Stimulated activated naive CD8-positive, alpha-beta T cell treated with anti-CD3 and anti-CD28 coated beads, Interleukin-15, amount 100 ng/mL, for 72 hours (primary cell): Measurements from ENCODE around the gene WNK3.

ENCODE experiments used
- ATAC-seq: fragments of 150-1000 bp; cut with Tn5 transposase; 2 replicates; pipeline ENCODE4 v1.10.0; 2021; ENCODE audit warnings: mild to moderate bottlenecking, moderate library complexity
- DNase-seq, 2 donors: peaks; one replicate each; pipeline ENCODE4 v3.0.0; 2021 to 2022
- H3K27ac Mint-ChIP-seq, 2 donors: one replicate each; pipeline ENCODE4 v1.8.0; 2022; ENCODE audit warnings: mild to moderate bottlenecking in 2 of 2, mixed read lengths in 2 of 2, moderate library complexity in 2 of 2
- H3K27me3 Mint-ChIP-seq: one replicate; pipeline ENCODE4 v1.8.0; 2022; ENCODE audit warnings: mixed read lengths
- H3K4me1 Mint-ChIP-seq: one replicate; pipeline ENCODE4 v1.8.0; 2022; ENCODE audit warnings: mild to moderate bottlenecking, mixed read lengths
- H3K4me3 Mint-ChIP-seq, 2 donors: one replicate each; pipeline ENCODE4 v1.8.0; 2022; ENCODE audit warnings: mild to moderate bottlenecking in 2 of 2, mixed read lengths in 2 of 2, moderate library complexity in 1 of 2
- H3K9me3 Mint-ChIP-seq, 2 donors: one replicate each; pipeline ENCODE4 v1.8.0; 2022; ENCODE audit warnings: mixed read lengths in 2 of 2

Gene WNK3

DNA sequence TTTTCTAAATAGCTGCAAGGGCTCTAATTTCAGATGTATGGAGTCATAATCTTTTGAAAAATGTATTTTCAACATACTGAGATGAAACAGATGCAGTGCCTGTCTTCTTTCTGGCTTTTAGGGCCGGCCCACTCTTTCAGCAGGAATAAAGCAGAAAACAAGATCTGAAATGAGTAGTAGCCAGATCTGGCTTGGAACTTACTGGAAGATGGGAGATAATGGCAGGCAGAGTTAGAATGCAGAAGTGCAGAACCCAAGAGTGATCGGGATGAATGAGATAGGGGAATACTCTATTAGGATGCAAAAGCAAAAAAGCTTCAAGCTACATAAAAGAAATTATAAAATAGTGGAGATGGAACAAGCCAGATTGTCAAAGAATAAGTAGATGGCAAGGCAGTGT lies 173.4 kb downstream of the WNK3 start:
- Mint-ChIP-seq H3K27me3 (no peaks in the 10 kb centered on the region), H3K4me1 (peaks cover 34% of the 10 kb centered on the region), H3K27ac (peak overlapping the region in 1 of 2 donors; percentile 77), H3K9me3 (no peaks in the 10 kb centered on the region), H3K4me3 (no peak overlapping the region)
- no peak for DNase-seq
- no peak for ATAC-seq

DNA sequence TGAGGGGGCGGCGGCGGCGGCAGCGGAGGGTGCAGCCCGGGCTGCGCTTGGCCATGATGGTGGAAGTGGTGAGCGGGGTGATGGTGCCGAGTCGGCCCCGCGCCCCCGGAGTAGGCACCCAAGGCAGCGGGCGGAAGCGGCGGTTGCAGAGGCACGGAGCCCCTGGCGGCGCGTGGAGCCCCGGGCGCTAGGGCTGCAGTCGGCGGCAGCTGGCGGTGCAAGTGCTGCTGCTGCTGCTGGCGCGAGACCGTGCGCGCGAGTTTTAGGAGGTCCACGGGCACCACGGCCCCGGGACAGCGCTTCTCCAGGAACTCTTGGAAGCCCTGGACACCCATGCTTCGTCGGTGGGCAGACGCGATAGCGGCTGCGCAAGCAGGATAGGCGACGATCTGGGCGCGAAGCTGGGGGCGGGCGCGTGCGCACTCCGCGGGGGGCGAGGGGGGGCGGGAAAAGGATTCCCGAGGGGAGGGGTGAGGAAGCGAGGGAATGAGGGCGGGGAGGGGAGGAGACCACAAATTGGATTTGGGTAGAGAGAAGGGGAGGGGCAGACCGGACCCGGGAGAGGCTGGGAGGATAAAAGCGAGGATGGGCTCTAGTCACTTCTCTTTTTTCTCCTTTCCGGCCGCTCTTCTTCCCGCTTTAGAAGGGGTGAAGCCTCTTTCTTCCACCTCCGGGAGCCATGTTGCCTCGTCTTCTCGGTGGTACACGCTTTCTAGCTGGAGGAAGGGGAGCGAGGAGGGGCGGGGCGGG lies 174.8 kb downstream of the WNK3 start, which contains the start of gene FAM120C:
FAM120C (minus strand) TSS at position 391 of the 750 bp plus-strand sequence; CDS start at position 335, 56 bp downstream.
- H3K27me3 Mint-ChIP-seq, result no peaks in the 10 kb centered on the region
- DNase-seq (peak; percentile 54 to 67), ATAC-seq (peak; percentile 74)
- H3K9me3 Mint-ChIP-seq, result no peaks in the 10 kb centered on the region
- H3K4me3 Mint-ChIP-seq, result peak within 1 kb of the TSS; percentile 84 to 85
- H3K27ac Mint-ChIP-seq, result peak within 1 kb of the TSS; percentile 94 to 96
- H3K4me1 Mint-ChIP-seq, result peaks cover 44% of the 10 kb centered on the region

DNA sequence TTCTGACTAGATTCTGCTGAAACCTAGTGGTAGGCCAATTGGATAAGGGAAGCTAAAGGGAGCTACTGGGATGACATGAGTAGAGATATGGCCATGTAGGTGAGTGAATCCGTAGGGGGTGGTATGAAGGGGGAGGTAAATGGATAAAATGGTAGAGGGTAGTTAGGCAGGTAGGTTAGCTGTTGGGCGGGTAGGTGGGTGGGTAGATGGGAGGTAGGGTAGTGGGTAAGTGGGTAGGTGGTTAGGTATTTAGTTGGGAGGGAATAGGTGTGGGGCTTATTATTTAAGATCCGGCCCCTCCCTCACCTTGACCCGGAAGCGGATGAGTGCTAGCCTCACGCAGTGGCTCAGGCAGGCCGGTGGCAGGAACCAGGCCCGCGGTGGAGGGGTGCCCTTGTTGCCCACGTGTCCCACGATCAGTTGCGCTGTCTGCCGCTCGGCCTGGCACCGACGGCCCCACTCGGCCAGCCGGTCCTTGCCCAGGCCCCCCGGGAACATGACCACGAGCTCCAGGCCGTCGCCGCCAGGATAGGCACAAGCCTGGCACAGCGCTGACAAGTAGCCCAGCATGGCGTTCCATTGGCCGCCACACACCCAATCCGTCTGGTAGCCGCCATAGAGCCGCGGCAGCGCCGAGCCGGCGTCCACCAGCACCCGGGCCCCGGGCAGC lies 175.5 kb downstream of the WNK3 start:
- peaks cover 51% of the 10 kb centered on the region for H3K4me1 Mint-ChIP-seq

DNA sequence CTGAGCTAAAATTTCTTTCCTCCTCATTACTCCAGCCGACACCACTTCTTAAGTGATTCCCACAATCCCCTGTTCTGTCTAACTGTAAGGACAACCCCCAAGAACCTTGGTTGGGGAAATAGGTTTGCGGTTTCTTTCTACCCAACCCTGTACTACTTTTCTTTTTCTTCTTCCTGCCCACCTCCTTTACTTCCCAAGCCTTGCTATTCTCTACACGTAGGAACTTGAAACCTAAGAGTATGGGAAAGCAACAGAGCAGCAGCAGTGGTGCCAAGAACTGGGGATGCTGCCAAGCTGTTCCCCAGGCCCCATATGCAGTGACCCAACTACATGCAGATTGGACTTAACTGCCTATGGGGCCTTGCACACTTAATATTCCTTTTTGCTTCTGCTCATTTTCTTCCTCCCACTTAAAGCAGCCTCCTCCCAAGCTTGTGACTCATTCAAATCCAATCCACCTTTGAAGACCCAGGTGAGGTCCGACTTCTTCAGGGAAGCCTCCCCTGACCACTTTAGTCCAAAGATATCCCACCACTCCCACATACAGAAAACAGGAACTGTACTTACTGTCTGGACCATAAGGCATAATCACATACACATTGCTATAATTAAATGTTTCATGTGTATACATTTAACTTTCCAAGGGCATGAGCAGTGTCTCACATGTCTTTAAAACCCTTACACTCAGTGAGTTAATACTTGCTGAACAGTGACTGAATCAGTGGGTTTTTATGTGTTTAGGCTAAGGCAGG lies 176.5 kb downstream of the WNK3 start:
- no peaks in the 10 kb centered on the region for H3K9me3 Mint-ChIP-seq
- ATAC-seq (no peak), DNase-seq (no peak)
- H3K4me3 Mint-ChIP-seq, result peak overlapping the region; percentile 84 to 85
- peaks cover 59% of the 10 kb centered on the region for H3K4me1 Mint-ChIP-seq
- peak overlapping the region in 1 of 2 donors; percentile 88 for H3K27ac Mint-ChIP-seq
- H3K27me3 Mint-ChIP-seq, result no peaks in the 10 kb centered on the region

More for the DNA sequence above, 175.5 kb downstream of the WNK3 start:
- no peaks in the 10 kb centered on the region for H3K9me3 Mint-ChIP-seq
- peak; percentile 84 for ATAC-seq
- H3K27me3 Mint-ChIP-seq, result no peaks in the 10 kb centered on the region
- DNase-seq, result peak; percentile 44 to 72
- peak overlapping the region; percentile 88 to 94 for H3K27ac Mint-ChIP-seq
- peak overlapping the region; percentile 84 to 85 for H3K4me3 Mint-ChIP-seq

DNA sequence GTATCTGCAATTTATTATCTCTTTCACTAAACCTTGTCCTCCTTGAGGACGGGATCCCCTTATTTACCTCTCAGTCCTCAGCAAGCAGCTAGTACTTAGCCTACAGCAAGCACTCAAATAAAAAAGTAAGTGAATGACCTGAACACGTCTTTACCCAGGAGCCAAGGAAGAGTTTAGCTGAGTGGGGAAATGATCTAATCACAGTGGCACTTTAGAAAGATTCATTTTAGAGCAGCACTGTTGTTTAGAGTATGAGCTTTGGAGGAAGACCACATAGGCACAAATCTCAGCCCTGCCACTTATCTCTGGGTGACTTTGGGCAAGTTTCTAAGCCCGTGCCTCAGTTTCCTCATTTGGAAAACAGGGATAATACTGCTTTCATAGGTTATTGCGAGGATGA lies 177.4 kb downstream of the WNK3 start:
- Mint-ChIP-seq H3K4me1 (peaks cover 59% of the 10 kb centered on the region), H3K27ac (peak overlapping the region in 1 of 2 donors; percentile 21), H3K9me3 (no peaks in the 10 kb centered on the region), H3K27me3 (no peaks in the 10 kb centered on the region), H3K4me3 (peak overlapping the region; percentile 84 to 85)
- ATAC-seq (no peak), DNase-seq (no peak)

DNA sequence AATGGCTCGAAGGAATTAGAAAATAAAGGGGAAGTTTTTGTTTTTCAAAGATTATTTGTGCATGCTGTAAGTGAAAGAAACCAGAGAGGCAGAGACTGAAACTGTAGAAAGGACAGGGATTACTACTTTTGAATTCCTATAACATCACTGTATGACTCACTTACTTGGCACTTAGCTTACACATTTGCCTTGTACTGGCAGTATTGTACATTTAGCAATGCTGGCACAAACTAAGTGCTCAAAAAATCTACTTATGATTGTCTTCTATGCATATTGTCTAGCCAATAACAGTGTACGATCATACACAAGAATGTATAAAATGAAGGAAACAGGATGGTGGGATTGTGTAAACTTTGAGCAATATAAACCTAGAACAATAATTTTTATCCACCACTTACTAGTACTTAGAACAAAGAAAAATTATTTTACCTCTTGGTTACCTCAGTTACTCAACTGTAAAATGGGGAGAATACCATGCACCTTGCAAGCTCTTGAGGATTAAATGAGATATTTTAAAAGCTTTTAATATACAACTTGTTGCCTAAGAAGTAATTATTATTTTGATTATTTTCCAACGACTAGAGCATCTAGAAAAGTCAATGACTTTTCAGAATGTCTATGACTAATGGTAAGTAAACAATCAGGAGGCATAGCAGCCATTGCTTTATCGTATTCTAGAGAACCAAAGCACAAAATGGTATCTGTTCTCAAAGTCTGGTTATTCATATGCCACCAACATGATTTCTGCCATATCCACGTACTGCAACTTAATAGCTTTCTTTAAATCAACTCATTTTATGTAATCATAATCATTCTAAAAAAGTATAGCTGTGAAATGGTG lies 179.5 kb downstream of the WNK3 start:
- Mint-ChIP-seq H3K27me3 (no peaks in the 10 kb centered on the region), H3K4me1 (peaks cover 53% of the 10 kb centered on the region), H3K9me3 (peaks cover 0 to 4% of the 10 kb centered on the region in 2 donors), H3K27ac (peak overlapping the region; percentile 31 to 95), H3K4me3 (peak overlapping the region in 1 of 2 donors; percentile 84)
- DNase-seq (no peak), ATAC-seq (peak; percentile 54)

DNA sequence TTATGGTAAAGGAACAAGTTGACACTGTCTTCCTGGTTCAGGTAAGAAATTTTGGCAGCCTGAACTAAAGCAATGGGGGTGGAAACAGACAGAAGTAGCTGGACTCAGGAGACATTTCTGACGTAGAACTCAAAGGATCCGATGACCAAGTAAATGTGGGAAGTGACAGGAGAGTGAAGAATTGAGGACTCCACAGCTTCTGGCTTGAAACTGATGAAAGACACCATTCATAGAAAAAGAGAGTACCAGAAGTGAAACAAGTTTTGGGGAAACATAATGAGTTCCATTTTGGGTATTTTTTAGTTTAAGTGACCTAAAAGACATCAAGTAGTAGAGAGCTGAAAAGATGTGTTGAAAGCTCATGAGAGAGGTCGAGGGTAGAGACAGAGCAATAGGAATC lies 180.5 kb downstream of the WNK3 start:
- Mint-ChIP-seq H3K4me3 (peak overlapping the region; percentile 1 to 58), H3K27ac (peak overlapping the region; percentile 81 to 95), H3K9me3 (peaks cover 0 to 4% of the 10 kb centered on the region in 2 donors), H3K4me1 (peaks cover 53% of the 10 kb centered on the region), H3K27me3 (no peaks in the 10 kb centered on the region)
- DNase-seq, result no peak
- no peak for ATAC-seq

DNA sequence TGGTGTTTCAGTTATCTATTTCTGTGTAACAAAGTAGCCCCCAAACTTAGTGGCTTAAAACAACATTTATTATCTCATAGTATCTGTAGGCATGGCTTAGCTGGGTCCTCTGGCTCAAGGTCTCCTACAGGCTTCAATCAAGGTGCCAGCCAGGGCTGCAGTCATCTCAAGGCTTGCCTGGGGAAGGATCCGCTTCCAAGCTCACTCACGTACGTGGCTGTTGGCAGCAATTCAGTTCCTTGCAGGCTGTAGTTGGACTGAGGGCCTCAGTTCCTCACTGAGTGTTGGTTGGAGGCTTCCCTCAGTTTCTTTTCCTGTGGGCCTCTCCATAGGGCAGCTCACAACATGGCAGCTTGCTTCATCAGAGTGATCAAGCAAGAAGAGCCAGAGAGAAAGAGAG lies 184.1 kb downstream of the WNK3 start:
- DNase-seq, result no peak
- ATAC-seq, result no peak
- H3K4me3 Mint-ChIP-seq, result no peak overlapping the region
- peaks cover 0 to 4% of the 10 kb centered on the region in 2 donors for H3K9me3 Mint-ChIP-seq
- peak overlapping the region in 1 of 2 donors; percentile 90 for H3K27ac Mint-ChIP-seq
- H3K4me1 Mint-ChIP-seq, result peaks cover 18% of the 10 kb centered on the region
- no peaks in the 10 kb centered on the region for H3K27me3 Mint-ChIP-seq

DNA sequence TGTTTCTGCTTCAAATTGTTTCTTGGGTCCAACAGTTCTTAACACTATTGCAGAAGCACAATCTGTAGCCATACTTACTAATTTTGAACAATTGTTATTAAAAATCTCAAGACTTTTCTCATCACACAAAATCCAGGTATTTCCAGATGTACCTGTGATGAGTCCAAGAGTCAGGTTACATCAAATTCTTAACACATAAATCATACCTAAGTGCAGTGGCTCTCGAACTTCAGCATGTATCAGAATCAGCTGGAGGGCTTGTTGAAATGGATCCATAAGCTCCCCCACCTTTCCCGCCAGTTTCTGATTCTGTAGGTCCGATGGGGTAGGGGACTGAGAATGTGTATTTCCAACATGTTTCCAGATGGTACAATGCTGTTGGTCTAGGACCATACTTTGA lies 185.4 kb downstream of the WNK3 start:
- Mint-ChIP-seq H3K27ac (no peak overlapping the region), H3K27me3 (no peaks in the 10 kb centered on the region), H3K9me3 (peaks cover 0 to 4% of the 10 kb centered on the region in 2 donors), H3K4me1 (peaks cover 10% of the 10 kb centered on the region), H3K4me3 (no peak overlapping the region)
- DNase-seq (no peak), ATAC-seq (no peak)

DNA sequence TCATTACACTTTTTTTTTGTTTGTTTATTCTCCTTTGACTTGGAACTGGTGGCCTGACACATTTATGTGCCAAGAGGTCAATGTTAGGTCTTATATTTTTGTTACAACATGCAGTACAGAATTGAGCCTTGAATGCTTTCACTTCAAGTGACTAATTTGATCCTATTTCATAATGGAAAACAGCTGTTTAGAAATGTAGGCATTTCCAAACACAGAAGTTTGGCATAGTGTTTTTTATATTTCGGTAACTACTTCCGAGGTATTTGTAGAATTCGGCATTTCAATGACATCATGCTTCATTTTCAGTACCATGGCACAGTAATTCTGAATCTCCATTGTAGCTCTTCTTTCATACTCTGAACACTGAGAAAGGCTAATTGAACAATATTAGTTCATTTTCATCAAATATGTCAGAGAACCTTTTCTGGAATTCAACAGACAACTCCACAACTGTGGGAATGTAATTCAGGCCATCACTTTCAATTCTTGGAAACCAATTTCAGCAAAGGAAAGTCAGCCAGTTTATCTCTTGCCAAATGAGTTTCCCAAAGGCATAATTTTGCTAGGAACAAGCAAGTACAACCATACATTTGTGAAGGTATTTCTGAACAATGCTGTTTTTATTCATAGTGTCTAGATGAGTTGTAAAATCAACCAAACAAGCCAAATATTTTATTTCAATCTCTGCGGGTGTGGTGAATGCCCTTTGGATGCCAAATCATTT lies 186.2 kb downstream of the WNK3 start:
- Mint-ChIP-seq H3K27ac (no peak overlapping the region), H3K4me1 (peaks cover 2% of the 10 kb centered on the region), H3K4me3 (no peak overlapping the region), H3K9me3 (peaks cover 0 to 4% of the 10 kb centered on the region in 2 donors), H3K27me3 (no peaks in the 10 kb centered on the region)
- DNase-seq, result no peak
- no peak for ATAC-seq

DNA sequence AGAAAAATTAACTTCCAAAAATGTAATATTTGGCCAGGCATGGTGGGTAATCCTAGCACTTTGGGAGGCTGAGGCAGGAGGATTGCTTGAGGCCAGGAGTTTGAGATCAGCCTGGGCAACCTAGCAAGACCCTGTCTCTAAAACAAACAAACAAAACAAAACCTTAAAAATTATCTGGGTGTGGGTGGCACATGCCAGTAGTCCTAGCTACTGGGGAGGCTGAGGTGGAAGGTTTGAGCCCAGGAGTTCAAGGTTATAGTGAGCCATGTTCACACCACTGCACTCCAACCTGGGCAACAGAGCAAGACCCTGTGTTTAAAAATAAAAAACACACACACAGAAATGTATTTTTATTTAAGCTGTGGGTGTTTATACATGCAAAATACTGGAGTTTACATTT lies 186.8 kb downstream of the WNK3 start:
- Mint-ChIP-seq H3K4me1 (no peaks in the 10 kb centered on the region), H3K9me3 (peaks cover 0 to 4% of the 10 kb centered on the region in 2 donors), H3K27me3 (no peaks in the 10 kb centered on the region), H3K27ac (no peak overlapping the region), H3K4me3 (no peak overlapping the region)
- ATAC-seq, result no peak
- DNase-seq, result no peak

DNA sequence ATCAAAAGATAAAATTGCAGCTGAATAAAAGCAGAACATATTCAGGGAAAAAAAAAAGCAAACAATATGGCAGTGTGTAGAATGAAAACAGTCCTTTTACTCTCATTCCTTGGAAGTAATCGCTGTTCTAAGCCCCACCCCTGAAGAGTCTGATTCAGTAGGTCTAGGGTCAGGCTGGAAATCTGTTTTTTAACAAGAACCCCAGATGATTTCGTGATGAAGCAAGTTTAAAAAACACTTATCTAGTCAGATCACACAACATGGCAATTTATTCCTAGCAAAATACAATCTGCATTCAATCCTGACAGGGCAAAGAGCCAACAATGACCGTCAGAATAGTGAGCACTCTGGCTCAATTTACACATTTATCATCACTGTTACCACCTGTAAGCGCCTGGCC lies 190.9 kb downstream of the WNK3 start:
- H3K4me1 Mint-ChIP-seq, result no peaks in the 10 kb centered on the region
- H3K9me3 Mint-ChIP-seq, result no peaks in the 10 kb centered on the region
- ATAC-seq, result no peak
- no peak overlapping the region for H3K4me3 Mint-ChIP-seq
- no peak for DNase-seq
- no peaks in the 10 kb centered on the region for H3K27me3 Mint-ChIP-seq
- H3K27ac Mint-ChIP-seq, result no peak overlapping the region

DNA sequence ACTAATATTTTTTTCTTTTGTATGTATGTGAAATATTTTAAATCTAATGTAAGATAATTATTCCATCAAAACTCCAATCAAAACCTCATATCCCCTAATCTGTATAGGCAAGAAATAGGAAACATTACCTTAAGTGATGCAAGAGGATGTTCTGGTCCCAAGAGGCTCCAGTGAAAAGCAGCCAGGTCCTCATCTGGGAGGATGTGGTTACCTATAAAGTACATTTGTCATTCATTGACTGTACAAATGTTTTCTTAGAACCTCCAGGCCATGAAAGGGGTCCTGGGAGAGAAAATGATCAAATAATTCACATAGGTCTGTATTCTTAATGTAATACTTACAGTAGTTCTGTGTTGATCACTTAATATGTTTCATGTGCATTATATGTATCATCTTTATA lies 200.3 kb downstream of the WNK3 start:
- peaks cover 5% of the 10 kb centered on the region for H3K4me1 Mint-ChIP-seq
- H3K9me3 Mint-ChIP-seq, result no peaks in the 10 kb centered on the region
- ATAC-seq, result no peak
- no peaks in the 10 kb centered on the region for H3K27me3 Mint-ChIP-seq
- no peak overlapping the region for H3K27ac Mint-ChIP-seq
- no peak overlapping the region for H3K4me3 Mint-ChIP-seq
- no peak for DNase-seq
